ENCODE data around the gene TRPM1. TPM values are rescaled to one million over a fixed set of nuclear protein-coding genes. Genes with fewer than 3 reads are reported as not detected.

The TRPM1 gene
- total RNA-seq, 2 donors from 2014 or later: not detected

DNA sequence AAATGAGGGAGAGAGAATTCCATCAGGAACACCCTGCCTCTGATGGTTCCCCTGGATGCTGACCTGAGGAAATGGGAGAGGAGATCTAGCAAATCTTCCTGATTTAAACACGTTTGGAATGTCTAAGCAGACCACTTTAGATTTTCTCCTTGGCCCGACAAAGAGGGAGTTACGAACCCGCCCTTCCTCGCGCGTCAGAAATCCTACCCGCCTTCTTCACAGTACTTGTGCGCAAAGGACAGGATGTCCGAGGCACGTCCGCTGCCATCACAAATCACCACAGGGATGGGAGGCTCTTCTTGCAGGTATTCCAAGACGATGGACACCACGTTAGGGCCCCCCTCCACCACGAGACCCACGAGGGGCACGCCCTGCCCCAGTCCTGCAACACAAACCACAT, 38.6 kb downstream of the TRPM1 start:
- intact Hi-C loops (cut with DNase I, micrococcal nuclease): no loop called here
- ATAC-seq (no peak), DNase-seq (no peak)

DNA sequence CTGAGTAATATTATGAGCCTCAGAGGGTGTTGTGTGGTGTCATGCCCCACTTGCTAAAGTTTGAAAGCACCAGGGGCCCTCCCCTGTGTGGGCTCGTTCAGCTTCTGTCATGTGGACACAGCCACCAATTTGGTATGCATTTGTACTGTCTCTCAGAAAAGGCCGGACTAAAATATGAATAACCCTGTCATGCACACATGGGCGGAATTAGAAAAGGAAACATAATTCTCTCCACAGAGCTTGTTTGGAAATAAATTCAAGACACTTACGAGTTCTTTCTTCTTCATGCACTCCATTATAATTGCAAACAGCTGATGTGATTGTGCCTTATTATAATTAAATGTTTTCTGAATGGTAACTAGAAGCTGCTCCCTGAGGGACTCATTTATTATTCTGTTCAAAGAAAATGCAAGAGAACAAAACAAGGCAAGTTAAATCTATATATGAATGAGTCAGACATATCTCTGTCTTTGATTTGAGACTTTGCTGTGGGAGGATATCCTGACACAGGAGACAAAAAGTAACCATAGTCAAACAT, 39.1 kb downstream of the TRPM1 start:
- DNase-seq (no peak), ATAC-seq (no peak)
- intact Hi-C loops (cut with DNase I, micrococcal nuclease): no loop called here

DNA sequence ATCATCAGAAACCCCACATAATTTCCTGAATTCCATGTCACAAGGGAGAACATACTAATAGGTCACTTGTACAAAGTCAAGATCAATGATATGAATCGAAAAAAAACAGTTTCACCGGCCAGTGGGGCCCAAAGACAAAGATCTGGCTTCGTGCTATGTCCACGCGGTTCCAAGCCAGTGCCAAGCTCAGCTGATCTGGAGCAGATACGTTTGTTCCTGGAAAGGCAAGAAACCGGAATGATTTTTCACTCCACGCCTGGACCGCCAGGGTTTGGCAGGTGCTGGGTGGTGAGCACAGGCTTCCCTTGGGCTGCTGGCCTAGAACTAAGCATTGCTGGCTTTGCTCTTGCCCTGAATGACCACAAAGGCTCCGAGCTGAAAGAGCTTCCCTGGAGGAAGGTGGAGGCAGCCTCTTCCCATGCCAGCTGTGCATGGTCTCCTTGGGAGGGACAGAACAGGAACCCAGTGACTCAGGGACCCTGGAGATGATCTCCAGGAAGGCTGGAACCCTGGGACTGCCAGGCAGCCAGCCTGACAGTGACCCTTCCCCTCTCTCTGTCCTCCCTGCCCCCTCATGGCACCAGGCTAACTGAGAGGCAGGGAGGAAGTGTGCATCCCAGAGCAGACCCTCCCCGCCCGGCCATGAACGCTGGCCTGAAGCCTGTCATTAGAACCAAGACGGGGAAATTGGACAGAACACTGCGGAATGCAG, 40.9 kb downstream of the TRPM1 start:
- DNase-seq: no peak
- intact Hi-C loops (cut with DNase I, micrococcal nuclease): no loop called here
- no peak for ATAC-seq

DNA sequence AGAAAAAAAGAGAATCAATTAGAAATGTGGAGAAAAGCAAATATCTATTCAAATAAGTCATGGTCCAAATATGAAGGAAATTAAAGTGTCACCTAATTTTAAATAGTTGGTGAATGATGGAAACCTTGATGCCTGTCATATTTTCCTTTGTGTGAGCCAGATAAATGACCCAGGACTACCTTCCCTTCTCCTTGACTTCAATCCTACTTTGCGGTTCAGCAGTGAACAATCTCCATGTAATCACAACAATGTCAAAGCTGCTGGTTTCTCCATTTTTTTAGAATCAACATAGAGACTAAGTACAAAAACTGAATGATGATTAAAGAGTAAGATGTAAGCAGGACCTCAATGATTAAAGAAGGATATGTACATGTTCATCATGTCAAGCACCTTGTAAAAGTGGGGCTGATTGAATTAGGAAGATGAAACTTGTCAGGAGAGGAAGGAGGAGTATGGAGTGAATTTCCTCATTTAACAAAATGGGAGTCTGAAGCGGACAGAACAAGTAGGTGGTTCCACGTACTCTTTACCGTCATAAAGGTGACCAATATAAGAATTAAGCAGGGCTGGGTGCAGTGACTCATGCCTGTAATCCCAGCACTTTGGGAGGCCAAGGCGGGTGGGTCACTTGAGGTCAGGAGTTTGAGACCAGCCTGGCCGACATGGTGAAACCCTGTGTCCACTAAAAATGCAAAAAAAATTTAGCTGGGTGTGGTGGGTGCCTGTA, 43.1 kb downstream of the TRPM1 start:
- intact Hi-C loops (cut with DNase I, micrococcal nuclease): no loop called here
- DNase-seq (no peak), ATAC-seq (peak; percentile 71)

DNA sequence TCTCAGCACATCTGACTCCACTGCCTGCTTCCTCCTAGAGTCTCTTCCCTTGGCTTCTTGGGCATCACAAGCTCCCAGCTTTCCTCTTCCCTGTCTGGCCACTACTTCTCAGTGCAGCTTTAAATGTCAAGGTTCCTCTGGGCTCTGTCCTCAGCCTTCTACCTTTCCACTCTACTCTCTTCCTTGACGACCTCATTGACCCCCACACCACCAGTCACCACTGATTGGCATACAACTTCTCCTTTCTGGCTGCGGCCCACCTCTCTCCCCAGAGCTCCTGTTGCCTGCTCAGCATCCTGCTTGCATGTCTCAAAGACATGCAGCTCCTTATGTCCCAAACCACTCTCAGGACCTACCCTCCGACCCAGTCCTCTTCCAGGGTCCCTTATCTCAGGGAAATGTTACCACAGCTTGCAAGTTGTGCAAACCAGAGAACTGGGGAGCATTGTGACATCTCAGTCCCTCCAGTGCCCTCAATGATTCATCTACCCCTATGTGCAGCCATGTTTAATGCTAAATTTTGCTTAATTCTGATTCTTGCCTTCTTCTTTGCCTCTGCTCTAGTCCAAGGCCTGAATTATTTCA, 49.9 kb downstream of the TRPM1 start:
- ATAC-seq: no peak
- intact Hi-C loops (cut with DNase I, micrococcal nuclease): no loop called here
- no peak for DNase-seq

DNA sequence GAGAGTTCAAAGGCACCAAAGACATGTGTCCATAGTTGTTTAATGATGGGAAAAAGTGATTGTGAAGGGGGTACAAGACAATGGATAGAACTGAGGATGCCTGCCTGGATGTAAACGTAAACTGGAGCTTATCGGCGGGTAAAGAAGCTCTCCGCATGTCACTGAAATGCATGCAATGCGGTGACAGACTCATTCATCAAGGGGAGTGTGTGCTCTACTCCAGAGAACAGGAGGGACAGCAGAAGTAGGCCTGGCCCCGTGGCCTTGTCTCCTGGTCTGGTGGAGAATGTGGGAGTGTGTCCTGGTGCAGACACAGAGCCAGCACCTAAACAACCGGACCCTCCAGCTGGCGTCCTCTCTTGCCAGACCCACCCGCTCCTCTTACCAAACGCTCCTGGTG, 50.6 kb downstream of the TRPM1 start:
- no peak for DNase-seq
- intact Hi-C loops (cut with DNase I, micrococcal nuclease): no loop called here
- no peak for ATAC-seq

DNA sequence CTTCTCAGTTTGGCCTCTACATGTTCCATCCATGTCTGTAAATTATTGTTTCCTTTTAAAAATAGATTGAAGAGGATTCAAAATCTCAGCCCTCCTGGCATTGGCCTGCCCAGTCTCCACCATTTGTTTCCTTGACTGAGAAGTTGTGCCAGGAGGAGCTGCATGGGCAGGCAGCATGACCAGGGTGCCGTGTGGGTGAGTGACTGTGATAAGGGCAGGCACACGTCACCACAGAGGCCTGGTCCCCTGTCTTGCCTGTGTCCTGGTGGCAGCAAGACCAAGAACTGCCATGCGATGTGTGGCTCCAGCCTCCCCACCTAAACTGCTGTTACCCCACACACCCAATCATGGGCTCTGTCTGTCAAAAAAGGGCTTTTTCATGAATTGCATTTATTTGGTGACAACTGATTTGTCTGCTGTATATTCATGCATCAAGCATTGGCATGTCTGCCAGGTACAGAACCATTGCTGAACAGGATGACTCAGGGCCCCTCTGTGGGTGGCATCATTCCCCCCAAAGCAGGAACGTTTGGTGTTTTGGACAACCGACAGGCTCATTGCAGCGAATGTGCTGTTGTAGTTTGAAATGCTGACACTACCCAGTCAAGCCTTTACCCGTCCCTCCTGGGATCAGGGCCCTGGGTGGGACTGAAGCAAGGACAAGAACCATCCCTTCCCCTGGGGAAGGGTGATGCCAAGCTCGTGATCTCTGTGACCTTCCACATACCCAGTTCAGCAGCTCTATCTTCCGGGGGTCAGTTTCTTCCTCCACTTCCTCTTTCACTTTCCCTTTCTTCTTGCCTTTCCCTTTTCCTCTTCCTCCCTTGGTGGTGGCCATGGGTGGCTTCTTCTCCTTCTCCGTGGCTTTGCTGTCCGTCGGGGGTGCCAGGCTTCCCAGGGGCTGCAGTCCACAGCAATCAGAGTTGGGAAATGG, 51.6 kb downstream of the TRPM1 start:
- ATAC-seq (no peak), DNase-seq (no peak)
- intact Hi-C loops (cut with DNase I, micrococcal nuclease): no loop called here

DNA sequence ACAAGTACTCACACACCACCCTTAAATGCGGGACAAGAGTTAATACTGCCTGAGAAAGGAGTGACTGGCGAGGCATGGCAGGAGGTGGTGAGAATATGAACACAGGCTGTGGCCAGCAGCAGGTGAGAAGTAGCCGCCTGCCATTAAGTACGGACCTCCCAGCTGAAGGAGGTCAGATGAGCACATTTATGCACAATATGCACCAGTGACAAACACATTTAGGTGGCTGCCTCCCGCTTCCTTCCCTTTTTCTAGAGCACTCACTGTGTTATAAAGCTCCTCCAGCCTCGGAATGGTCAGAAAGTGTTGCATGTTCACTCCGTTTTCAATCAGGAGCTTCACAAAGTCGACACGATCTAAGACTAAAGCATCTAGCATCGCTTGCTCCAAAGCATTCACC, 52.4 kb downstream of the TRPM1 start:
- ATAC-seq (no peak), DNase-seq (no peak)
- intact Hi-C loops (cut with DNase I, micrococcal nuclease): no loop called here

DNA sequence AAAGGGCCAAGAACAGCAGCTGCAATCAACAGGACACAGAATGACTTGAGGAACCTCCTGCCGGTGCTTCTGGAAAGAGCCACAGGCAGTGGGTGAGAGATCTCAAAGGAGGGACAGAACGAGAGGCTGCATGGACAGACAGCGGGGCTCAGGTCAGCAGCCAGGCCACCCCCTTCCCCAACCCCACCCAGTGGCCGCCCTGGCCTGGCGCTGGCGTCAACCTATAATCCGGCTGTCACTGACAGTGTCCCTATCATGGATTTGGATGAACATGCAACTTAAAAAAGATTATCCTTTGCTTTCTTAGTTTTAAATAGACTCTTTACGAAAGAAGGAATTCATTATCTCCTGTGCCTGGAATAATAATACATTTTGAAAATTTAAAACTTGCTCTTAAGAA, 54.1 kb downstream of the TRPM1 start:
- ATAC-seq: no peak
- DNase-seq: no peak
- intact Hi-C loops (cut with DNase I, micrococcal nuclease): no loop called here

DNA sequence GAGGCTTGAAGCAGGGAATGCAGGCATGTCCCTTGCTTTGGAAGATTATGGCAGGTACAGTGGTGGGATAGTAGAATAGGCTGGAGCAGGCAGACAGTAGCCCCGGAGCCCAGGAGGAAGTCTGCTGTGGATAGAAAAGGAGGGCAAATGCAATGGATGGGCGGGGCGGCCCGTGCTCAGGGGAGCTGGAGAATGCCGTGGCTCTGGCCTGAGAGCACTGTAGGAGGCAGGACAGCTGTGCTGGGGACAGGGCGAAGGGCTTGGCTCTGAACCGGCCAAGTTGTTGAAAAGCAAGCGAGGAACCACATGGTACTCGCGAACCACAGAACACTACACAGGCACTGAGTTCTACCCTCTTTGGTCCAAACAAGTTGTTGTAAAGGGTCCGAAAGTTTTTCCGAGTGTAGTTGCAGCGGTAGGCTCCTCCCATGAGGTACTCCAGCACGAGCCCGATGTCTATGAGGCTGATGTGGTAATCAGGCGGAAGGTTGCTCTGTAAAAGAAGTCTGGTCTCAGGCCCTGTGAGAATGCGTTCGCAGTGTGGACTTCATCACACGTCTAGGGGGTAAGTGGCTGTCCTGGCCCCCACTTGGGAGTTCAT, 54.7 kb downstream of the TRPM1 start:
- intact Hi-C loops (cut with DNase I, micrococcal nuclease): no loop called here
- ATAC-seq: peak; percentile 47
- no peak for DNase-seq

DNA sequence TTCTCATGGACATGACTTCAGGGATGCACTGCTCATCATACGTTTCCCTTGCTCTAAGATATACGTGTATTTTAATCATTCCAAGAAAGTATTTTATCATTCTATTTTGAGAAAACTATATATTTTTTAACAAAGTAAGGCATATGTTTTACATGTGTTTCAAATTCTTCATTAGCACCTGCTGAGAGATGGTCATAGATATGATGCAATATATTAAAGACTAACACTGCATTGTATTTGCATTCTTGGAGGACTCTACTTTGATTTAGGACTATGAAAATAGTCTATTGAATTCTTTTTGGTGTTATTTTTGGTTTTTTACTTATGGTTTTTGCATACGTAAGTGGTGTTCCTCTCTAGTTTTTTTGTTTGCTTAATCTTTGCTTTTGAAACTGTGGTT, 55.9 kb downstream of the TRPM1 start:
- no peak for DNase-seq
- intact Hi-C loops (cut with DNase I, micrococcal nuclease): no loop called here

DNA sequence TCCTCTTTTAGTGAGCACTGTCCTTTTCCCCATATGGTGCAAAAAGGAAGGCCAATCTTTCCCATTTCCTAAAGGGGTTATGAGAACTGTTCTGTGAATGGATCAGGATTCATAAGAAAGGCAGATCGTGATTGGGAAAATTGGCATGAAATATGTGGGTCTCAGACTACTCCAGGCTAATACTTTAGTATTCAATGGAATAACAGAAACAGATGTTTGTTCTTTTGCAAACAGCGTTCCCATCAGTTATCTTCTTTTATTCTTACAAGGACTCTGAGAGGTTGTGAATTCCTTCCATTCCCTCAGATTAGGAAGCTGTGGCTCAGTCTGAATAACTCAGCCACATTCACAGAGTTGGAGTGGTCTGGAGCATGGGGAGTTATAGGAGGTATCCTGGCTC, 58.8 kb downstream of the TRPM1 start:
- intact Hi-C loops (cut with DNase I, micrococcal nuclease): no loop called here
- ATAC-seq (no peak), DNase-seq (no peak)

More for the DNA sequence above, 55.9 kb downstream of the TRPM1 start:
- ATAC-seq: no peak

DNA sequence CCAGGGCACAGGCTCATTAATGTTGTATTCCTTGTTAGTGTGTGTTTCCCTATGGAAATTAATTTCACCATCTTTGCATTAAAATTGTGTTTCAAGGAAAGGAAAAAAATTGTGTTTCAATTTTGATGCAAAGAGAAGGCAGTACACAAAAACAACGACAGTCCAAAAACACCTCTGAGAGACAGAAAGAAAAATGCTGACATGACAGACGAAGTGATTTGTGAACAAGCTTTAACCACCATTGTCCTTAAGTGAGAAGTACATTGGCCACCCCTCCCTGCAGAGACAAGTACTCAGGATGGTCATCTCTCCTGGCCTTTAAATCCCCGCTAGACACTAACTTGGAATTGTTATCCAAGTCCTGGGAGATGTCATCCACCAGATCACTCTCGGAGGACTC, 59.9 kb downstream of the TRPM1 start:
- ATAC-seq (no peak), DNase-seq (no peak)
- intact Hi-C loops (cut with DNase I, micrococcal nuclease): no loop called here

DNA sequence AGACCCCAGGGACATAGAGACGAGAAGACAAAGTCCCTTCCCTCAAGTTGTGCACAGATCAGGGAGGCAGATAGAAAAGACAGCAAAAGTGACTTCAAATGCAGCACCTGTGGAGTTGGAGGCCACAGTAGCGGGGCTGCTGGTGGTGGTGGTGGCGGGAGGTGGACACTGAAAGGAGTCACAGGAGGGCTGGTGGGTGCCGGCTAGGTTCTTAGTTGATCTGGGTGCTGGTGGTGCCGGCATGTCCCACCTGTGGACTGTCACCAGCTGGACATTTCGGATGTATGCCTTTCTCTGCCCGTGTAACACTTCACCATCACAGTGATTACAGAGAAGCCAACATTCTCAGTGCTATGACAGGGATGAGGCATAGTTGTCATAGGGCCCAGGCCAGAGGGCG, 60.9 kb downstream of the TRPM1 start:
- intact Hi-C loops (cut with DNase I, micrococcal nuclease): no loop called here
- ATAC-seq: no peak

DNA sequence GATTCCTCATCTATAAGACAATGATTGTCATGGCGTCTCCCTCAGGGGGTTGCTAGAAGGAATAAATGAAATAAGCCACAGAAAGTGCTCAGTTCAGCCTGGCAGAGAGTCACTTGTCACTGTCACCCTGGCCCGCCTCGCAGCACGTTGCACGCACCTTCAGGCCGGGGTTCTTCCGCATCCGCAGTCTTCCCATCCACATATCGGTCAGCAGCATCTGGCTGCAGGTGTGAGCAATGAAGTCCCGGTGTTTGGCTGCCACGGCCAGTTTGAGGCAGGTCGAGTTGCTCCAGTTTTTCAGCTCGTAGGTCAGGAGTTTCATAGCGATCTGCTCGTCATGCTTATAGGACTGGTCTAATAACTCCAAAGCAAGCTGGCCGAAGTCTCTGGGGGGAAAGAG, 61.6 kb downstream of the TRPM1 start:
- no peak for ATAC-seq
- no peak for DNase-seq
- intact Hi-C loops (cut with DNase I, micrococcal nuclease): no loop called here

More for the DNA sequence above, 60.9 kb downstream of the TRPM1 start:
- no peak for DNase-seq

DNA sequence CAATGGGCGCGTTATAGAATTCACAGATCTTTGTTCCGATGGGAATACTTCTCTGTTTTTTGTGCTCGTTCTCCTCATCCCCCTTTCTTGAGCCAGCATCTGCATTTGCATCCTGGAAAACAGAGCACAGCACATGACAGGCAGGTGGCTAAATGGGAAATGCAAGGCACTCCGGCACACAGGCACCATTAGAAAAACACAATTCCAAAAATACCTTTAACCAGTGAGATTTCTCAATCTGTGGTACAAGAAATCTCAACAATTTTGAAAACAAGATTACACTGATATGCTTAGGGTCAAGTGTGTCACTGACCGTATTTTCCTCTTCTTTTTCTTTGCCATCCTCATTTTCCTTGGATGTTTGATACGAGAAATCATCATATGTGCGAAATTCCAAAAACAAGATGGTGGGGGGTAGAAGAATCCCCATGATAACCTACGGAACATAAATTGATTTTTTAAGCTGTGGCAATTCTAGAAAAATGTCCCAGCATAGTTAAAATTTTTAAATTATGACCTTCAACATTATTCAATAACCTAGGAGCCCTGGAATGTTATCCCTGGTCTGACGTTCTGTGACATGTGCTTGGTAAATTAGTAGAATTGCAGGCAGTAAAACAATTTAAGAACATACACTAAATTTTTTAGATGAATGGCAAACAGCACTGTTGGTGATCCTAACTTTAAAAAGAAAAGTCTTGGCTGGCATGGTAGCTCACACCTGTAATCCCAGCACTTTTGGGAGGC, 63.6 kb downstream of the TRPM1 start:
- intact Hi-C loops (cut with DNase I, micrococcal nuclease): no loop called here
- ATAC-seq: no peak
- no peak for DNase-seq

DNA sequence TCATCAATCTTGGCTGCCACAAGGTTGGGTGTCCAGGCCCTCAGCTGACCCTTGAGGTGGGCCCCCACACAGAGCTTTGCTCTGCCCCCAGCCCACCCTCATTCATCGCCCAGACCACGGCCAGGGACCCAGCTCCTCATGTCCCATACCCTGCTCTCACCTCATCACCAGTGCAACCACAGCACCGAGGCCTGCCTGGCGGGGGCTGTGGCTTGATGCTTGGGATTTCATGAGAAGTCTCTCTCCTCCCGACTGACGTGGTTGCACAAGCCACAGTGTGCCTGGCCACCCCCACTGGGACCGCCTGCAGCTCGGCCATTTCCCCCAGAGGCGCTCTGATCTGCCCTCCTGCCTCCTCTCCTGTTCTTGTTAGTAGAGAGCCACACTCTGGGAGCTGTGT, 64.7 kb downstream of the TRPM1 start:
- intact Hi-C loops (cut with DNase I, micrococcal nuclease): no loop called here
- ATAC-seq (no peak), DNase-seq (no peak)

DNA sequence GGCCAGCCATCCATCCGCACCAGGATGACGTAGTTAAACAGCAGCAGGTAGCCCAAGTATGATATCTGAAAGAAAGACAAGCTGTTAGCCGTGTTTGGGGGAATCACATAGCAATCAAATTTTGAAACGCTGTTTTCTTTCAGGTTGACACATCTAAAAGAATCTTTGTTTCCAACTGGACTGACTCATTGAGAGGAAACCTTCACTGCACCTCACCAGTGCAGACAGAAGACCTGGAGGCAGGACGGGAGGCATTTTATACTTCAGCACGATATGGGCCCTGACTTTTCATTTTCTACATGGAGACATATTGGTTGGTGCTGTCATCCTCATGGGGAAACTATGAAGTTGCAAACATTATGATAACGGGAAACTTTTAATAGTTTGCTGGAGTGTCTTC, 65.9 kb downstream of the TRPM1 start:
- ATAC-seq (no peak), DNase-seq (no peak)
- intact Hi-C loops (cut with DNase I, micrococcal nuclease): no loop called here
